Measurements from ENCODE around the gene GBP4. TPM values are rescaled to one million over a fixed set of nuclear protein-coding genes. Genes with fewer than 3 reads are reported as not detected.

GBP4 gene
- total RNA-seq, 1 experiment from 2014 or later, result 0.05 TPM

Other genes with a start within 250 kb of the GBP4 start
- 23.4 TPM for gene KYAT3, start 206.3 kb downstream of the GBP4 start, total RNA-seq (2021; ENCODE audit: unreplicated experiment)
- gene RBMXL1, start 206.3 kb downstream of the GBP4 start, total RNA-seq (2021; ENCODE audit: unreplicated experiment), result 14.5 TPM
- gene GBP3, start 176.1 kb downstream of the GBP4 start, total RNA-seq (2021; ENCODE audit: unreplicated experiment), result 1.2 TPM
- gene GBP1, start 133.7 kb downstream of the GBP4 start, total RNA-seq (2021; ENCODE audit: unreplicated experiment), result 0.15 TPM
- gene GBP2, start 72.8 kb downstream of the GBP4 start, total RNA-seq (2021; ENCODE audit: unreplicated experiment), result 0.98 TPM
- gene GBP7, start 22.9 kb downstream of the GBP4 start, total RNA-seq (2021; ENCODE audit: unreplicated experiment), result not detected
- 0.17 TPM for gene GBP5, start 73.9 kb upstream of the GBP4 start, total RNA-seq (2021; ENCODE audit: unreplicated experiment)
- gene GBP6, start 165.1 kb upstream of the GBP4 start, total RNA-seq (2021; ENCODE audit: unreplicated experiment), result not detected

All from HCT116 (cell line).